Progenitor cell of endocrine pancreas (in vitro differentiated cells): Measurements from ENCODE around the gene ZNF821. TPM values are rescaled to one million over a fixed set of nuclear protein-coding genes. Genes with fewer than 3 reads are reported as not detected.

Experiments
- DNase-seq: peaks from one replicate; pipeline ENCODE4 v3.0.0; 2021; ENCODE audit warnings: low spot score; ENCODE audit not compliant: unreplicated experiment
- H3K27ac Mint-ChIP-seq: 2 replicates; pipeline ENCODE4 v1.8.0; 2021; ENCODE audit warnings: mild to moderate bottlenecking, moderate library complexity, mixed read lengths
- H3K27me3 Mint-ChIP-seq: 2 replicates; pipeline ENCODE4 v1.8.0; 2021; ENCODE audit warnings: mixed read lengths
- H3K36me3 Mint-ChIP-seq: 2 replicates; pipeline ENCODE4 v1.8.0; 2022; ENCODE audit warnings: mixed read lengths; ENCODE audit not compliant: insufficient read depth
- H3K4me1 Mint-ChIP-seq: 2 replicates; pipeline ENCODE4 v1.8.0; 2021; ENCODE audit warnings: low read depth, mixed read lengths
- H3K4me3 Mint-ChIP-seq: 2 replicates; pipeline ENCODE4 v1.8.0; 2021; ENCODE audit warnings: low read depth, mild to moderate bottlenecking, moderate library complexity, mixed read lengths
- H3K9me3 Mint-ChIP-seq: 2 replicates; pipeline ENCODE4 v1.8.0; 2021; ENCODE audit warnings: low read depth, mixed read lengths
- long read RNA-seq: library from polyadenylated mRNA; unstranded; transcript quantifications from one replicate; pipeline ENCODE4 v2.0.0, GENCODE V29; 2020
- total RNA-seq: library from RNA; stranded (reverse); gene quantifications from 2 replicates; pipeline ENCODE4 v1.2.1, GENCODE V29; 2021
- TF ChIP-seq, protein P1 (sequence below): fragments of 200-600 bp; sonication (generic); IDR thresholded peaks from one replicate; pipeline ENCODE4 v1.5.0; 2021; ENCODE audit warnings: antibody characterized with exemption, mild to moderate bottlenecking; ENCODE audit not compliant: unreplicated experiment

Gene ZNF821, protein sequence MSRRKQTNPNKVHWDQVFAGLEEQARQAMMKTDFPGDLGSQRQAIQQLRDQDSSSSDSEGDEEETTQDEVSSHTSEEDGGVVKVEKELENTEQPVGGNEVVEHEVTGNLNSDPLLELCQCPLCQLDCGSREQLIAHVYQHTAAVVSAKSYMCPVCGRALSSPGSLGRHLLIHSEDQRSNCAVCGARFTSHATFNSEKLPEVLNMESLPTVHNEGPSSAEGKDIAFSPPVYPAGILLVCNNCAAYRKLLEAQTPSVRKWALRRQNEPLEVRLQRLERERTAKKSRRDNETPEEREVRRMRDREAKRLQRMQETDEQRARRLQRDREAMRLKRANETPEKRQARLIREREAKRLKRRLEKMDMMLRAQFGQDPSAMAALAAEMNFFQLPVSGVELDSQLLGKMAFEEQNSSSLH
- 32.3 and 32.6 TPM in 2 replicates for total RNA-seq
- long read RNA-seq, partial matches to known transcripts = 0 of 2 reads
- long read RNA-seq, other reads (novel, unspliced or antisense) = 0 of 2 reads

DNA sequence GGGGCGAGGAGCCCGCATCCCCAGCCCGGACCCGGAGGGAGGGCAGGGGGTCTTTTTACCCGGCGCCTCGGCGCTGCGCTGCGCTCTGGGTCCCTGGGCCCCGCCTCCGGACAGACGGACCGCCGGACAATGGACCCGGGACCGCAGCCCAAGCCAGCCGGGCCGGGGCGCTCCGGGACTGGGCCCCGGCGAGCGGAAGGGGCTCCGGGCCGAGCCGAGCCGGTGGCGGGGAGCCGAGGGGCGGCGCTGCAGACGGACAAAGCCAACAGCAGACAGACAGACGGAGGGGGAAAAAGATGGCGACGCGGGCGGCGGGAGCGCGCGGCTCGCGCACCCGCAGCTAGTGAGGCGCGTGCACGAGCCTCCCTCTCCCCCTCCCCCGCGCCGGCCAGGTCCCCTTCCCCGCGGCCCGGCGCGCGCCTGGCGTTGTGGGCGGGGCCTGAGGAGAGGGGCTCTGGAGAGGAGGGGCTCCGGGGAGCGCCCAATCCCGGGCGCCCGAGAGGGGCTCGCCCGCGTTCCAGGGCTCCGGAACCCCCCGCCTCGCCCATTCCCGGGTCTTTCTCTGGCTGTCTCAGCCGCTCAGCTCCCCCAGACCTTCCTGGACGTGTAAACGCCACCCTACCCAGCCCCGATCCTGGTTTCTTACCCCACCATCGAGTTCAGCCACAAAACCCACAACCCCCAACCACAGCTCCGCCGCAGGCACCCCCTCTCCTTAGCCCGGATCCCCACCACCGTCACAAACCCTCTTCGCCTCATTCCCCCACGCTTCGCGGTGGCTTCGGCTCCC is at the start of gene ZNF821:
Gene ZNF821, minus strand, starts transcription at position 334 of the 790 bp plus-strand sequence. CDS start 4,236 bp downstream, outside the sequence.
- Mint-ChIP-seq H3K27ac (peak within 1 kb of the TSS; percentile 97), H3K36me3 (peaks cover 14% of the 10 kb centered on the region), H3K9me3 (no peaks in the 10 kb centered on the region), H3K4me3 (peak within 1 kb of the TSS; percentile 95), H3K27me3 (no peaks in the 10 kb centered on the region), H3K4me1 (peaks cover 13% of the 10 kb centered on the region)
- TF ChIP-seq, protein P1, sequence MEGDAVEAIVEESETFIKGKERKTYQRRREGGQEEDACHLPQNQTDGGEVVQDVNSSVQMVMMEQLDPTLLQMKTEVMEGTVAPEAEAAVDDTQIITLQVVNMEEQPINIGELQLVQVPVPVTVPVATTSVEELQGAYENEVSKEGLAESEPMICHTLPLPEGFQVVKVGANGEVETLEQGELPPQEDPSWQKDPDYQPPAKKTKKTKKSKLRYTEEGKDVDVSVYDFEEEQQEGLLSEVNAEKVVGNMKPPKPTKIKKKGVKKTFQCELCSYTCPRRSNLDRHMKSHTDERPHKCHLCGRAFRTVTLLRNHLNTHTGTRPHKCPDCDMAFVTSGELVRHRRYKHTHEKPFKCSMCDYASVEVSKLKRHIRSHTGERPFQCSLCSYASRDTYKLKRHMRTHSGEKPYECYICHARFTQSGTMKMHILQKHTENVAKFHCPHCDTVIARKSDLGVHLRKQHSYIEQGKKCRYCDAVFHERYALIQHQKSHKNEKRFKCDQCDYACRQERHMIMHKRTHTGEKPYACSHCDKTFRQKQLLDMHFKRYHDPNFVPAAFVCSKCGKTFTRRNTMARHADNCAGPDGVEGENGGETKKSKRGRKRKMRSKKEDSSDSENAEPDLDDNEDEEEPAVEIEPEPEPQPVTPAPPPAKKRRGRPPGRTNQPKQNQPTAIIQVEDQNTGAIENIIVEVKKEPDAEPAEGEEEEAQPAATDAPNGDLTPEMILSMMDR = peak; percentile 70
- DNase-seq = peak; percentile 91

DNA sequence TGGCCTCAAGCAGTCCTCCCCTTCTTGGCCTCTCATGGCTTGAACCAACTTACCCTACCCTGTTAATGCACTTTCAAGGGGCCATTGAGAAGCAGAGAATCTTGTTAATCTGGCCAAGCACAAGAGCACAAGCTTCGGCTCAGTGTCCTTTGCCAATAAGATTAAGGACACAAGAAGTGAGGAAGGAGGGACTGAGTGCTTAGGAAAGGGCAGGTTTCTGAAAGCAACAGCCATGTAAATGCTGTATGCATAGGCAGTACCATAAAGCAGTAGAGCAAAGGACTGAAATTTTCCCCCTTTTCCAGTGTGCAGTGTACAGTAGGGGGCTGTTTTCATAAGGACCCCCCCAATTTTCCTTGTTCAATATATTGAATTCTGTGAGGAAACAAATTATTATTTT is 49.0 kb upstream of the ZNF821 start:
- Mint-ChIP-seq H3K4me1 (no peaks in the 10 kb centered on the region), H3K27ac (no peak overlapping the region), H3K4me3 (no peak overlapping the region), H3K27me3 (no peaks in the 10 kb centered on the region), H3K36me3 (peaks cover 10% of the 10 kb centered on the region), H3K9me3 (no peaks in the 10 kb centered on the region)
- no peak for DNase-seq
- TF ChIP-seq, protein P1 = no peak

DNA sequence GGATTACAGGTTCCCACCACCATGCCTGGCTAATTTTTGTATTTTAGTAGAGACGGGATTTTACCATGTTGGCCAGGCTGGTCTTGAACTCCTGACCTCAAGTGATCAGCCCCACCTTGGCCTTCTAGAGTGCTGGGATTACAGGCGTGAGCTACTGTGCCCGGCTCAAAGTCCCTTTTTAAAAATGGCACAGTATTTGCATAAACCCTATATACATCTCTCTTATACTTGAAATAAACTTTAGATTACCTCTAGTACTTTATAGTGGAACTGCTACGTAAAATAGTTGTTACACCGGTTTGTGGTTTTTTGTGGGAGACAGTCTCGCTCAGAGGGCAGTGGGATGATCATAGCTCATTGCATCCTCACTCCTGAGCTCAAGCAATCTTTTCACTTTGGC is 47.6 kb upstream of the ZNF821 start:
- Mint-ChIP-seq H3K27ac (peak overlapping the region; percentile 56), H3K4me3 (no peak overlapping the region), H3K9me3 (no peaks in the 10 kb centered on the region), H3K27me3 (no peaks in the 10 kb centered on the region), H3K36me3 (peaks cover 14% of the 10 kb centered on the region), H3K4me1 (no peaks in the 10 kb centered on the region)
- no peak for DNase-seq
- TF ChIP-seq, protein P1 = no peak

DNA sequence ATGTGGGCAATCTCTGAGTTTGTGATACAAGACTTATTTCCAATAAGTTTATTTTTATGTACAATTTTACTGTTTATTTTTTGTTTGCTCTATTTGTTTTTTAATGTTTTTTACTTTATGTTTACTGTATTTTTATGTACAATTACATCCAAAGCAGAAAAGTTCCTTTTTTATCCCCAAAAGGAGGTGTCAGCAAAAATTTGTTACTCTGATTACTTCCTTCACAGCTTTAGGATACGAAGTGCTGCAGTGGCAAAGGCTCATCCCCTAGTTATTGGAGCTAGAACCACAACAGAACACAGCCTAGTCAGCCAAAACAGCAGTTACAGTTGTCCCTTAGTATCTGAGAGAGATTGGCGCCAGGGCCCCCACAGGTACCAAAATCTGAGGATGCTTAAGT is 47.0 kb upstream of the ZNF821 start:
- H3K4me3 Mint-ChIP-seq = no peak overlapping the region
- H3K36me3 Mint-ChIP-seq = peaks cover 16% of the 10 kb centered on the region
- TF ChIP-seq, protein P1 = no peak
- no peaks in the 10 kb centered on the region for H3K27me3 Mint-ChIP-seq
- H3K27ac Mint-ChIP-seq = no peak overlapping the region
- DNase-seq = no peak
- no peaks in the 10 kb centered on the region for H3K9me3 Mint-ChIP-seq
- no peaks in the 10 kb centered on the region for H3K4me1 Mint-ChIP-seq

DNA sequence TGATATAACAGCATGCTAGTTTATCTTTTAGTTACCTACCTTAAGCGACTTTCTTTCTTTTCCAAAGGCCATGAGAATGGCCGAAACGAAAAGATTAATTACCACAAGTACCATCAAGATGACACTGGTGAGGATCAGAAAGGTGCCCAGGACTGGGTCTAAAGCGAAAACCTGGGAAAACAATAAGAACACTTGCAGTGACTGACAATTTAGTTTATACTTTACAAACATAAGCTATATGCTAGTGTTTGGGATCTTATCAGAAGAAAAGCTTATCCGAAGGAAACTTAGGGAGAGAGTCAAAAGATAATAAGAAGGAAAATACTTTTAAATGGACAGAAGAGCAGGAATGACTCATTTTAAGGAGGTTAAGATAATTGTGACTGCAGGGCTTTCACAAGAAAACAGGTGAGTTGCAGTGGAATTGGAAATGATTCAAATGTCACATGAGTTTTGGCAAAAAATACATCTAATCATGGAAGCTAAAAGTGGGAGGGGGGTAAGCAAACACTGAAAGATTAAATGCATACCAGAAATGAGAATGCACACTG is 46.1 kb upstream of the ZNF821 start:
- Mint-ChIP-seq H3K27ac (peak overlapping the region; percentile 69), H3K4me1 (no peaks in the 10 kb centered on the region), H3K9me3 (no peaks in the 10 kb centered on the region), H3K4me3 (no peak overlapping the region), H3K36me3 (peaks cover 15% of the 10 kb centered on the region), H3K27me3 (no peaks in the 10 kb centered on the region)
- DNase-seq = no peak
- TF ChIP-seq, protein P1 = no peak
